ENCODE results near the gene FBXO31.
"Not testable (repeated sequence)": the region's sequence is repeated elsewhere in the genome, so short reads cannot be mapped to it uniquely, and the experiment has no call there.

The FBXO31 gene

GRCh38 chr16:87360862-87361610 is 22.5 kb downstream of the FBXO31 start:
- no peak for DNase-seq

- DNase-seq: no peak
Observed at GRCh38 chr16:87359121-87359520, 24.5 kb downstream of the FBXO31 start.

- no peak for DNase-seq
Observed at GRCh38 chr16:87358696-87359095, 24.9 kb downstream of the FBXO31 start.

GRCh38 chr16:87358250-87358649 is 25.3 kb downstream of the FBXO31 start:
- no peak for DNase-seq

- DNase-seq: no peak
Observed at GRCh38 chr16:87356491-87356853, 27.1 kb downstream of the FBXO31 start.

- no peak for DNase-seq
Observed at GRCh38 chr16:87353613-87354012, 30.0 kb downstream of the FBXO31 start.

- DNase-seq: no peak
Observed at GRCh38 chr16:87352818-87353217, 30.8 kb downstream of the FBXO31 start.

GRCh38 chr16:87351320-87351698 is 32.3 kb downstream of the FBXO31 start:
- DNase-seq: no peak

- no peak for DNase-seq
Observed at GRCh38 chr16:87350681-87351319, 32.8 kb downstream of the FBXO31 start.

GRCh38 chr16:87350031-87350430 is 33.5 kb downstream of the FBXO31 start:
- no peak for DNase-seq

- DNase-seq: no peak
Observed at GRCh38 chr16:87348616-87349157, 34.9 kb downstream of the FBXO31 start.

GRCh38 chr16:87347932-87348615 is 35.5 kb downstream of the FBXO31 start:
- DNase-seq: no peak

GRCh38 chr16:87346517-87347060 is 37.0 kb downstream of the FBXO31 start:
- DNase-seq: no peak

- DNase-seq: no peak
Observed at GRCh38 chr16:87345726-87346424, 37.7 kb downstream of the FBXO31 start.

- no peak for DNase-seq
Observed at GRCh38 chr16:87344931-87345631, 38.5 kb downstream of the FBXO31 start.

- DNase-seq: no peak
Observed at GRCh38 chr16:87344165-87344930, 39.2 kb downstream of the FBXO31 start.

- DNase-seq: no peak
Observed at GRCh38 chr16:87343753-87344050, 39.9 kb downstream of the FBXO31 start.

- DNase-seq: no peak
Observed at GRCh38 chr16:87342978-87343752, 40.4 kb downstream of the FBXO31 start.

- no peak for DNase-seq
Observed at GRCh38 chr16:87342504-87342903, 41.1 kb downstream of the FBXO31 start.

- no peak for DNase-seq
Observed at GRCh38 chr16:87340198-87340597, 43.4 kb downstream of the FBXO31 start.

GRCh38 chr16:87339724-87340105 is 43.9 kb downstream of the FBXO31 start:
- DNase-seq: not testable (repeated sequence)

All from GF-D8 (cell line).